Adrenal gland (tissue), 12 donors: Measurements from ENCODE around the gene LRRC63. TPM values are rescaled to one million over a fixed set of nuclear protein-coding genes. Genes with fewer than 3 reads are reported as not detected.
A peak's percentile ranks its signal among the peaks of the same experiment; 100 is the strongest.

Source experiments
- DNase-seq, 7 donors: peaks; one replicate each; pipeline ENCODE4 v3.0.0-alpha.2; 2019 to 2020
- H3K27ac ChIP-seq, 5 donors: fragments of 200-600 bp; sonication (generic) in 4 of 5; 1 replicate in 3 of 5; 2 replicates in 2 of 5; pipeline versions ENCODE4 v1.5.1 to v1.8.0; 2016 to 2020; ENCODE audit warnings: mild to moderate bottlenecking in 1 of 5
- H3K27me3 ChIP-seq: fragments of 200-600 bp; 2 replicates; pipeline ENCODE4 v1.8.0; 2021
- H3K36me3 ChIP-seq, 2 donors: fragments of 200-600 bp; replicated peaks in 1 of 2; 1 replicate in 1 of 2; 2 replicates in 1 of 2; pipeline versions ENCODE4 v1.5.1 to v1.8.0; 2018 to 2022
- H3K4me1 ChIP-seq, 2 donors: fragments of 200-600 bp; replicated peaks in 1 of 2; 1 replicate in 1 of 2; 2 replicates in 1 of 2; pipeline versions ENCODE4 v1.5.1 to v1.8.0; 2018 to 2021
- H3K4me3 ChIP-seq, 4 donors: fragments of 200-600 bp; sonication (generic) in 3 of 4; one replicate each; pipeline ENCODE4 v1.5.1; 2016 to 2018
- H3K9me3 ChIP-seq, 3 donors: fragments of 200-600 bp; sonication (generic) in 1 of 3; replicated peaks in 1 of 3; 1 replicate in 2 of 3; 2 replicates in 1 of 3; pipeline versions ENCODE4 v1.5.1 to v1.8.0; 2016 to 2021
- POLR2A ChIP-seq, 2 donors: fragments of 450-650 bp; IDR thresholded peaks; one replicate each; pipeline ENCODE4 v1.6.1; 2017; ENCODE audit warnings: antibody characterized with exemption in 2 of 2, mild to moderate bottlenecking in 2 of 2, moderate library complexity in 1 of 2
- WGBS, 4 donors: extraction: QIAGEN DNeasy Blood & Tissue Kit in 2 of 4; methylation state at CpG; one replicate each; pipeline versions ENCODE4 v1.1.5 to v1.1.7; 2013 to 2017; 5-methylcytosine and 5-hydroxymethylcytosine counted together
- intact Hi-C, 2 donors: fragments of 100-400 bp; cut with DNase I; formaldehyde crosslinking; loops; one replicate each; pipeline versions ENCODE4 v1.14.1 to v1.15.0; 2022 to 2023
- polyA plus RNA-seq, 3 donors: library from polyadenylated mRNA; stranded (reverse); fragments of 200-250 nt in 2 of 3; fragments of 350-450 nt in 1 of 3; fragmentation: Illumina TruSeq in 1 of 3; extraction: RNeasy Lipid Tissue Mini Kit (QIAGEN cat#74804) in 1 of 3; gene quantifications; one replicate each; pipeline ENCODE4 v1.2.3, GENCODE V29; 2013 to 2014
- total RNA-seq, 9 donors: library from RNA; depleted of rRNA in 4 of 9; stranded (reverse); fragments of >200 nt in 4 of 9; fragments of 120-200 nt in 1 of 9; fragmentation: NEBNext Ultra II Directional in 1 of 9; extraction: Animal tissue kit (Norgen Biotek cat#: 25700) in 1 of 9; gene quantifications; one replicate each; pipeline versions ENCODE4 v1.1.0 to v1.2.4, GENCODE V29; 2013 to 2023
- TF ChIP-seq, protein P1 (sequence below), 6 experiments: fragments of 450-650 bp in 4 of 6; fragments of 200-600 bp in 2 of 6; sonication (generic) in 1 of 6; IDR thresholded peaks; 1 replicate in 5 of 6; 2 replicates in 1 of 6; pipeline versions ENCODE4 v1.5.1 to v1.8.0; 2016 to 2021; ENCODE audit warnings: antibody characterized with exemption in 6 of 6, mild to moderate bottlenecking in 2 of 6, moderate library complexity in 1 of 6
- donor health status: healthy with polysubstance abuse.
- donor health status: Bipolar disorder and iron deficiency.
- donor health status: DM: yes; HTN: yes; CAD: no.
- donor health status: DM: no; HTN: no; CAD: no.
- donor health status: DM: no; HTN: no; CAD: no.
- donor health status: DM: yes; HTN: yes; CAD: no.

The LRRC63 gene
- total and polyA plus RNA-seq, 12 donors, result 0.26 to 2.7 (median 0.67) TPM; not detected in 2

DNA sequence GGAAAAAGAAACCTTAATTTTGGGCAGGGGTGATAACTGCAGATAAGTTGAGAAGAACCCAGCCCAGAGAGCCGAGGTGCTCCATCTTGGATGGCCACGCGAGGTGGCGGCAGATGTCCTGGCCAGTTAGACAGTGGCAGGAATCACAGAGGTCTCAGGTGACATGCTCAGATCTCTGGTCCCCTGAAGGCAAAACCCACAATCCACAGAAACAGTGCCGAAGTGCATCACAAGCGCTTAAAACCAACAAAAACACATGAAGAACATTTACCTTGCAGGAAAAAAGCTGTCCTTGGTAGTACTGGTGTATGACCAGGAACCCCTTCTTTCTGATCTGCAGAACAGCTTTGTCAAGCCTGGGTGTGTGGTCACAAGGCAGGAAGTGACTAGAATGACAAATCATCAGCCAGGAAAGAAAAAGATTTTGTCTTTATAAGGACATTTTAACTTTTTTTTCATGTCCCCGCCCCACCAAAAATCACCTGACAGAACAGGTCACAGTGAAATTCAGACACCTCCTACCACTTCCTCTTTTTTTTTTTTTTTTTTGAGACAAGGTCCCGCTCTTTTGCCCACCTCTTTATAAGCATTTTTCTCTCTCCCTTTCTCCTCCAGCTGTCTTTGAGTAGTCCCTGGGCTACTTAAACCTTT lies 29.8 kb upstream of the LRRC63 start, which contains the start of gene LCP1:
Gene LCP1, minus strand, starts transcription at position 338 of the 651 bp plus-strand sequence. CDS start 22,515 bp downstream, outside the sequence.
- Histone ChIP-seq H3K27ac (peak within 1 kb of the TSS in 2 of 5 donors; percentile 4 to 60), H3K4me1 (no peaks in the 10 kb centered on the region), H3K9me3 (no peaks in the 10 kb centered on the region), H3K4me3 (peak within 1 kb of the TSS in 1 of 4 donors; percentile 37), H3K36me3 (no peaks in the 10 kb centered on the region), H3K27me3 (no peaks in the 10 kb centered on the region)
- peak in 1 of 7 donors; percentile 17 for DNase-seq
- intact Hi-C loops, result no loop called here
- WGBS, 4 donors, result 77 to 84% (median 83%) methylated on average over 8 of the region's 8 CpGs
- TF ChIP-seq POLR2A (IDR thresholded peaks at IDR 0.05), result peak in 1 of 2 donors; percentile 43
- TF ChIP-seq, protein P1, sequence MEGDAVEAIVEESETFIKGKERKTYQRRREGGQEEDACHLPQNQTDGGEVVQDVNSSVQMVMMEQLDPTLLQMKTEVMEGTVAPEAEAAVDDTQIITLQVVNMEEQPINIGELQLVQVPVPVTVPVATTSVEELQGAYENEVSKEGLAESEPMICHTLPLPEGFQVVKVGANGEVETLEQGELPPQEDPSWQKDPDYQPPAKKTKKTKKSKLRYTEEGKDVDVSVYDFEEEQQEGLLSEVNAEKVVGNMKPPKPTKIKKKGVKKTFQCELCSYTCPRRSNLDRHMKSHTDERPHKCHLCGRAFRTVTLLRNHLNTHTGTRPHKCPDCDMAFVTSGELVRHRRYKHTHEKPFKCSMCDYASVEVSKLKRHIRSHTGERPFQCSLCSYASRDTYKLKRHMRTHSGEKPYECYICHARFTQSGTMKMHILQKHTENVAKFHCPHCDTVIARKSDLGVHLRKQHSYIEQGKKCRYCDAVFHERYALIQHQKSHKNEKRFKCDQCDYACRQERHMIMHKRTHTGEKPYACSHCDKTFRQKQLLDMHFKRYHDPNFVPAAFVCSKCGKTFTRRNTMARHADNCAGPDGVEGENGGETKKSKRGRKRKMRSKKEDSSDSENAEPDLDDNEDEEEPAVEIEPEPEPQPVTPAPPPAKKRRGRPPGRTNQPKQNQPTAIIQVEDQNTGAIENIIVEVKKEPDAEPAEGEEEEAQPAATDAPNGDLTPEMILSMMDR (IDR thresholded peaks at IDR 0.05), result no peak

DNA sequence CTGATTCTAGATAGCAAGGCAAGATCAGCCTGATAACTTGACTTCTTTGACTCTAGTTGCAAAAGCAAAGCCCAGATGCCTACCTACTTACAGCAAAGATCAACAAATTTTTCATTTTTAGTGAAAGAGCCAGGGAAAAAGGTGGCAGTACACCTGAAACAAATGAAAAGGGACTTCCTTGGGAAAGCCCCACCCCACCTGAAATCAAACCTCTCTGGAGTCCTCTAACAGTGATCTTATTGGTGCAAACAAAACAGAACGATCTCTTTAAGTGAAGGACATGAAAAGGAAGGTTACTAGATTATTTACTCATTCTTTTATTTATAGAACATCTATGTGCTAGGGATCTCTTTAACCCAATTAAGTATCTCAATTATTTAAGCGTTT lies 29.2 kb upstream of the LRRC63 start:
- H3K27ac ChIP-seq, result no peak overlapping the region
- no peak for DNase-seq
- intact Hi-C loops, result no loop called here
- H3K4me3 ChIP-seq, result no peak overlapping the region
- no peaks in the 10 kb centered on the region for H3K4me1 ChIP-seq
- no peak for TF ChIP-seq POLR2A (IDR thresholded peaks at IDR 0.05)
- TF ChIP-seq, protein P1 (IDR thresholded peaks at IDR 0.05), result no peak
- no peaks in the 10 kb centered on the region for H3K36me3 ChIP-seq
- no peaks in the 10 kb centered on the region for H3K9me3 ChIP-seq
- no peaks in the 10 kb centered on the region for H3K27me3 ChIP-seq
- WGBS, 4 donors, result 59 to 74% (median 63%) methylated on average over 2 of the region's 2 CpGs

DNA sequence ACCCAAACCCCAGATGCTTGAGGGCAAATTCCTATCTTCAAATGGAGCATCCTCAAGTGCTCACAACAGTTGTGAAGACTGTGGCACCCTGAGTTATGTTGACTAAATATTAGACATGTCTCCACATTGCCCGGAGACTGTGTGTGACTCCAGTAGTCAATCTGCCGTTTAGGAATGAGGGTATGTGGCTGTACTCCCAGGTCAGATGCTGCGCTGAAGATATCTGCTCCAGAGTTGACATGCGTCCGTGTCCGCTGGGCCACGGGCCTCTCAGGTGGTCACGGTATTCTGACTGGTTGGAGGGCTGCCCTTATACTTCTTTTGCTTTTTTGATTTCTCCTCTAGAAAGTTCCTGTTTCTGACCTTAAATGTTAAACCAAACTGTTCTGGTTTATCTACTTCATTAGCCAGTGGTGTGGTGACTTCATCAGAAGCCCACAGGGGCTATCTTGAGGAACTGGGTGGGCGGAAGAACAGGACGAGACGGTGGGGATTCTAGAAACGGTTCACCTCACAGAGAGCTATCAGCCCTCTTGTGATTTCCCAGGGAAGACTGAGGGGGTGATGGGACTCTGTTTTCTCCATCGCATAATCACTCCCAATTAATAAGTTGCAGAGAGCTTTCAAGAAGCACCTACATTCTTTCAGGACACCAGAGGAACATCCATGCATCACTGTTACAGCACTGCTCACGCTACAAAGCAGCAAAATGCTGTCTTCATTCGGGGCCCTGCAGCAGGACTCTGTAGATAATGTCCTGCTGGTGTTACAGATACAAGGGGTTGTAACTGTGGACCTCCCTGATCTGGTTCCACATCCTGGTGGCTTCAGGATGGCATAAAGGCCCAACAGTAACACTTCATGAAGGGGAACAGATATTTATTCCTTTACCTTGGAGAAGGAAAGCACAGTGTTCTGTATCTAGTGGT lies 28.4 kb upstream of the LRRC63 start:
- no peaks in the 10 kb centered on the region for H3K9me3 ChIP-seq
- H3K4me1 ChIP-seq, result no peaks in the 10 kb centered on the region
- no peaks in the 10 kb centered on the region for H3K27me3 ChIP-seq
- no peak overlapping the region for H3K4me3 ChIP-seq
- TF ChIP-seq POLR2A (IDR thresholded peaks at IDR 0.05), result no peak
- TF ChIP-seq, protein P1 (IDR thresholded peaks at IDR 0.05), result no peak
- peak overlapping the region in 1 of 5 donors; percentile 32 for H3K27ac ChIP-seq
- DNase-seq, result no peak
- 81 to 87% (median 84%) methylated on average over 15 of the region's 15 CpGs for WGBS, 4 donors
- no peaks in the 10 kb centered on the region for H3K36me3 ChIP-seq
- intact Hi-C loops, result no loop called here

DNA sequence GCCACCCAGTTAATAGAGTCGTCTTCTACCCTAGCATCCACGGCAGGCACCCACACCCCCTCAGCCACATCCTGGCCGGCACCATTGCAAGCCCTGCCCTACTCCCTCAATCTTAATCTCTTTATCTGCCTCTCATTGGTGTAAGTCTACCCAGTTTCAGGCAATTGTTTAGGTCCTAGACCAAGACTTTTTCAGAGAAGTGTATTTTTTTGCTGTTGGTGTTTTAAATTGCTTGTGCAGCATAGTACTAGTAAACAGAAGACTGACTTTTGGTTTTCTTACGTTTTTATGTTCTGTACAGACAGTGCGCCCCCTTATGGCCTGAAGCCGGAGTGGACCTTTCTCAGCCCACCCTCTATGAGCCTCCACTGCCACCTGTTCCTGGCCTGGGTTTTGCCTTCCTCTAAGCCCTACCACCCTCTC lies 27.4 kb upstream of the LRRC63 start:
- WGBS, 4 donors, result 49 to 54% (median 50%) methylated on average over 6 of the region's 6 CpGs
- no peak overlapping the region for H3K27ac ChIP-seq
- no peaks in the 10 kb centered on the region for H3K36me3 ChIP-seq
- H3K4me3 ChIP-seq, result no peak overlapping the region
- intact Hi-C loops, result no loop called here
- H3K27me3 ChIP-seq, result no peaks in the 10 kb centered on the region
- H3K9me3 ChIP-seq, result no peaks in the 10 kb centered on the region
- DNase-seq, result peak in 2 of 7 donors; percentile 24 to 28
- H3K4me1 ChIP-seq, result no peaks in the 10 kb centered on the region
- no peak for TF ChIP-seq POLR2A (IDR thresholded peaks at IDR 0.05)
- TF ChIP-seq, protein P1 (IDR thresholded peaks at IDR 0.05), result peak in 5 of 6 experiments; percentile 9 to 41 (median 36)
